COR-L47 (cell line): ENCODE results near the gene PMEPA1.

Experiments used
- DNase-seq: peaks from one replicate; lab custom pipeline; 2025; lab: John Stamatoyannopoulos, UW

Gene PMEPA1

GRCh38 chr20:57709823-57710799 lies at the start of gene PMEPA1:
PMEPA1 (minus strand) TSS chr20:57710015; CDS start chr20:57709582, 433 bp downstream.
- DNase-seq: peak; percentile 88

GRCh38 chr20:57757767-57758166 lies 48.0 kb upstream of the PMEPA1 start:
- no peak for DNase-seq

GRCh38 chr20:57756921-57757320 lies 47.1 kb upstream of the PMEPA1 start:
- no peak for DNase-seq

- DNase-seq: no peak
These were observed 46.4 kb upstream of the PMEPA1 start for GRCh38 chr20:57756213-57756612.

GRCh38 chr20:57755609-57756008 lies 45.8 kb upstream of the PMEPA1 start:
- no peak for DNase-seq

GRCh38 chr20:57754190-57754589 lies 44.4 kb upstream of the PMEPA1 start:
- no peak for DNase-seq

- DNase-seq: no peak
These were observed 43.7 kb upstream of the PMEPA1 start for GRCh38 chr20:57753332-57754164.

- no peak for DNase-seq
These were observed 41.6 kb upstream of the PMEPA1 start for GRCh38 chr20:57751411-57751810.

GRCh38 chr20:57749869-57750268 lies 40.1 kb upstream of the PMEPA1 start:
- DNase-seq: no peak

- no peak for DNase-seq
These were observed 39.4 kb upstream of the PMEPA1 start for GRCh38 chr20:57749131-57749690.

GRCh38 chr20:57748601-57749130 lies 38.9 kb upstream of the PMEPA1 start:
- peak; percentile 93 for DNase-seq

- DNase-seq: no peak
These were observed 38.2 kb upstream of the PMEPA1 start for GRCh38 chr20:57747861-57748481.

- DNase-seq: no peak
These were observed 37.1 kb upstream of the PMEPA1 start for GRCh38 chr20:57746832-57747404.

GRCh38 chr20:57746201-57746600 lies 36.4 kb upstream of the PMEPA1 start:
- DNase-seq: no peak

- DNase-seq: no peak
These were observed 34.4 kb upstream of the PMEPA1 start for GRCh38 chr20:57744206-57744605.

- no peak for DNase-seq
These were observed 33.8 kb upstream of the PMEPA1 start for GRCh38 chr20:57743450-57744095.

GRCh38 chr20:57742507-57743181 lies 32.8 kb upstream of the PMEPA1 start:
- no peak for DNase-seq

- DNase-seq: no peak
These were observed 28.7 kb upstream of the PMEPA1 start for GRCh38 chr20:57738484-57738883.

GRCh38 chr20:57738053-57738452 lies 28.2 kb upstream of the PMEPA1 start:
- DNase-seq: no peak

GRCh38 chr20:57737349-57737748 lies 27.5 kb upstream of the PMEPA1 start:
- no peak for DNase-seq
